HPDE6-E6E7 (cell line): ENCODE data around the gene CABS1.

ENCODE experiments used
- DNase-seq: peaks from one replicate; pipeline ENCODE4 v3.0.0; 2011; ENCODE audit warnings: missing footprints; ENCODE audit errors: extremely low spot score

The CABS1 gene

GRCh38 chr4:70334681-70335080 is at the start of gene CABS1:
CABS1 (plus strand) TSS chr4:70334981; CDS start chr4:70335040, 59 bp downstream.
- DNase-seq: no peak

- no peak for DNase-seq
These were observed 46.1 kb upstream of the CABS1 start for GRCh38 chr4:70288651-70289050.

- DNase-seq: no peak
These were observed 43.4 kb upstream of the CABS1 start for GRCh38 chr4:70291341-70291740.

- DNase-seq: no peak
These were observed 37.2 kb upstream of the CABS1 start for GRCh38 chr4:70297576-70297975.

- DNase-seq: no peak
These were observed 36.7 kb upstream of the CABS1 start for GRCh38 chr4:70298051-70298450.

- no peak for DNase-seq
These were observed 35.1 kb upstream of the CABS1 start for GRCh38 chr4:70299643-70300042.

GRCh38 chr4:70300215-70300614 is 34.6 kb upstream of the CABS1 start:
- DNase-seq: no peak

- no peak for DNase-seq
These were observed 31.7 kb upstream of the CABS1 start for GRCh38 chr4:70303090-70303489.

- no peak for DNase-seq
These were observed 29.2 kb upstream of the CABS1 start for GRCh38 chr4:70305601-70306000.

- DNase-seq: no peak
These were observed 28.7 kb upstream of the CABS1 start for GRCh38 chr4:70306076-70306475.

GRCh38 chr4:70313736-70314135 is 21.0 kb upstream of the CABS1 start:
- DNase-seq: no peak

- DNase-seq: peak; percentile 4
These were observed 18.9 kb upstream of the CABS1 start for GRCh38 chr4:70315928-70316327.

GRCh38 chr4:70326052-70326451 is 8.7 kb upstream of the CABS1 start:
- DNase-seq: no peak

GRCh38 chr4:70336043-70336442 is 1.3 kb downstream of the CABS1 start:
- DNase-seq: no peak

- DNase-seq: no peak
These were observed 3.2 kb downstream of the CABS1 start for GRCh38 chr4:70337886-70338420.

- no peak for DNase-seq
These were observed 21.4 kb downstream of the CABS1 start for GRCh38 chr4:70356185-70356584.

- no peak for DNase-seq
These were observed 24.4 kb downstream of the CABS1 start for GRCh38 chr4:70359115-70359661.

GRCh38 chr4:70360460-70360859 is 25.7 kb downstream of the CABS1 start, which contains the start of gene SMR3A:
SMR3A (plus strand) TSS chr4:70360760; CDS start chr4:70362116, 1,356 bp downstream.
- no peak for DNase-seq

- DNase-seq: no peak
These were observed 29.2 kb downstream of the CABS1 start for GRCh38 chr4:70364002-70364401.

- peak; percentile 16 for DNase-seq
These were observed 30.7 kb downstream of the CABS1 start for GRCh38 chr4:70365479-70365878.

- no peak for DNase-seq
These were observed 33.0 kb downstream of the CABS1 start for GRCh38 chr4:70367813-70368212.

GRCh38 chr4:70371987-70372386 is 37.2 kb downstream of the CABS1 start:
- DNase-seq: no peak

GRCh38 chr4:70372760-70373159 is 38.0 kb downstream of the CABS1 start:
- no peak for DNase-seq

GRCh38 chr4:70380578-70380977 is 45.8 kb downstream of the CABS1 start:
- no peak for DNase-seq
